GM19035 (cell line): ENCODE measurements around the gene GREB1L.

Experiments
- ATAC-seq: cut with Tn5 transposase; IDR thresholded peaks from one replicate; pipeline ENCODE4 v1.9.1; 2021; ENCODE audit not compliant: unreplicated experiment

The GREB1L gene

GRCh38 chr18:21483051-21483450 lies 241.0 kb downstream of the GREB1L start:
- ATAC-seq, result no peak

GRCh38 chr18:21484851-21485636 lies 243.0 kb downstream of the GREB1L start:
- no peak for ATAC-seq

GRCh38 chr18:21486905-21487437 lies 244.9 kb downstream of the GREB1L start:
- no peak for ATAC-seq

GRCh38 chr18:21489119-21489750 lies 247.2 kb downstream of the GREB1L start:
- ATAC-seq, result no peak

- no peak for ATAC-seq
Measured at GRCh38 chr18:21489919-21490495, 248.0 kb downstream of the GREB1L start.

GRCh38 chr18:21490748-21491147 lies 248.7 kb downstream of the GREB1L start:
- ATAC-seq, result no peak

GRCh38 chr18:21496277-21496835 lies 254.3 kb downstream of the GREB1L start:
- ATAC-seq, result no peak

- ATAC-seq, result no peak
Measured at GRCh38 chr18:21499997-21500396, 258.0 kb downstream of the GREB1L start.

- ATAC-seq, result no peak
Measured at GRCh38 chr18:21502661-21503060, 260.6 kb downstream of the GREB1L start.

GRCh38 chr18:21507913-21508701 lies 266.1 kb downstream of the GREB1L start:
- no peak for ATAC-seq

GRCh38 chr18:21509062-21509461 lies 267.0 kb downstream of the GREB1L start:
- no peak for ATAC-seq

GRCh38 chr18:21513292-21513691 lies 271.3 kb downstream of the GREB1L start:
- ATAC-seq, result no peak

- ATAC-seq, result no peak
Measured at GRCh38 chr18:21513741-21514140, 271.7 kb downstream of the GREB1L start.

- ATAC-seq, result no peak
Measured at GRCh38 chr18:21522530-21522929, 280.5 kb downstream of the GREB1L start.

- no peak for ATAC-seq
Measured at GRCh38 chr18:21525916-21526315, 283.9 kb downstream of the GREB1L start.

- ATAC-seq, result no peak
Measured at GRCh38 chr18:21526463-21526862, 284.4 kb downstream of the GREB1L start.

- ATAC-seq, result no peak
Measured at GRCh38 chr18:21534327-21534726, 292.3 kb downstream of the GREB1L start.

GRCh38 chr18:21538230-21538629 lies 296.2 kb downstream of the GREB1L start:
- no peak for ATAC-seq

GRCh38 chr18:21546423-21546822 lies 304.4 kb downstream of the GREB1L start:
- no peak for ATAC-seq

GRCh38 chr18:21548647-21549046 lies 306.6 kb downstream of the GREB1L start:
- no peak for ATAC-seq

- no peak for ATAC-seq
Measured at GRCh38 chr18:21550510-21550970, 308.5 kb downstream of the GREB1L start.
